Activated T-cell treated with anti-CD3 and anti-CD28 coated beads, Interleukin-2, amount 50 U/mL, for 4 hours (primary cell): ENCODE measurements around the gene AFF2. TPM values are rescaled to one million over a fixed set of nuclear protein-coding genes. Genes with fewer than 3 reads are reported as not detected.

ENCODE experiments used
- ATAC-seq, 2 donors: fragments of 200-7000 bp; cut with Tn5 transposase; one replicate each; pipeline ENCODE4 v1.10.0; 2021
- DNase-seq: peaks from one replicate; pipeline ENCODE4 v3.0.0-alpha.2; 2020
- H3K27me3 Mint-ChIP-seq: one replicate; pipeline ENCODE4 v1.8.0; 2021; ENCODE audit warnings: low read depth, mixed read lengths
- H3K36me3 Mint-ChIP-seq: one replicate; pipeline ENCODE4 v1.8.0; 2022; ENCODE audit warnings: mixed read lengths; ENCODE audit not compliant: insufficient read depth
- H3K4me1 Mint-ChIP-seq: one replicate; pipeline ENCODE4 v1.8.0; 2021; ENCODE audit warnings: low read depth, mixed read lengths
- H3K4me3 Mint-ChIP-seq: one replicate; pipeline ENCODE4 v1.8.0; 2021; ENCODE audit warnings: mild to moderate bottlenecking, moderate library complexity, mixed read lengths
- H3K9me3 Mint-ChIP-seq: one replicate; pipeline ENCODE4 v1.8.0; 2021; ENCODE audit warnings: mixed read lengths
- total RNA-seq, 3 donors: library from RNA; stranded (reverse); gene quantifications; one replicate each; pipeline ENCODE4 v1.2.1, GENCODE V29; 2021

AFF2 gene
- 1 to 10 TPM; 4.9 to 7.0 (median 5.8) TPM for total RNA-seq

GRCh38 chrX:148500423-148501385, at the start of gene AFF2:
AFF2 (plus strand) TSS chrX:148500617; CDS start chrX:148501098, 481 bp downstream.
- H3K36me3 Mint-ChIP-seq: no peaks in the 10 kb centered on the region
- H3K4me3 Mint-ChIP-seq: peak within 1 kb of the TSS; percentile 86
- H3K9me3 Mint-ChIP-seq: no peaks in the 10 kb centered on the region
- H3K27me3 Mint-ChIP-seq: peaks cover 11% of the 10 kb centered on the region
- ATAC-seq (peak; percentile 60 to 63), DNase-seq (peak; percentile 42)
- peaks cover 8% of the 10 kb centered on the region for H3K4me1 Mint-ChIP-seq

GRCh38 chrX:148457279-148457678, 43.1 kb upstream of the AFF2 start:
- Mint-ChIP-seq H3K27me3 (no peaks in the 10 kb centered on the region), H3K4me3 (no peak overlapping the region), H3K36me3 (no peaks in the 10 kb centered on the region), H3K4me1 (no peaks in the 10 kb centered on the region), H3K9me3 (no peaks in the 10 kb centered on the region)
- DNase-seq (no peak), ATAC-seq (no peak)

- Mint-ChIP-seq H3K4me3 (no peak overlapping the region), H3K27me3 (no peaks in the 10 kb centered on the region), H3K9me3 (no peaks in the 10 kb centered on the region), H3K4me1 (no peaks in the 10 kb centered on the region), H3K36me3 (no peaks in the 10 kb centered on the region)
- DNase-seq (no peak), ATAC-seq (no peak)
Measured at GRCh38 chrX:148459343-148459742, 41.1 kb upstream of the AFF2 start.

- Mint-ChIP-seq H3K4me3 (no peak overlapping the region), H3K36me3 (no peaks in the 10 kb centered on the region), H3K27me3 (no peaks in the 10 kb centered on the region), H3K4me1 (peaks cover 7% of the 10 kb centered on the region), H3K9me3 (no peaks in the 10 kb centered on the region)
- DNase-seq (no peak), ATAC-seq (peak; percentile 86 to 89)
Measured at GRCh38 chrX:148466292-148466691, 34.1 kb upstream of the AFF2 start.

- no peaks in the 10 kb centered on the region for H3K27me3 Mint-ChIP-seq
- H3K36me3 Mint-ChIP-seq: no peaks in the 10 kb centered on the region
- H3K4me1 Mint-ChIP-seq: peaks cover 7% of the 10 kb centered on the region
- no peak overlapping the region for H3K4me3 Mint-ChIP-seq
- H3K9me3 Mint-ChIP-seq: no peaks in the 10 kb centered on the region
- ATAC-seq (no peak), DNase-seq (no peak)
Measured at GRCh38 chrX:148470324-148470723, 30.1 kb upstream of the AFF2 start.

GRCh38 chrX:148474030-148474429, 26.4 kb upstream of the AFF2 start:
- Mint-ChIP-seq H3K27me3 (no peaks in the 10 kb centered on the region), H3K9me3 (no peaks in the 10 kb centered on the region), H3K4me3 (no peak overlapping the region), H3K36me3 (no peaks in the 10 kb centered on the region), H3K4me1 (peaks cover 3% of the 10 kb centered on the region)
- DNase-seq: no peak
- no peak for ATAC-seq

GRCh38 chrX:148492057-148492456, 8.4 kb upstream of the AFF2 start:
- ATAC-seq: no peak
- Mint-ChIP-seq H3K9me3 (no peaks in the 10 kb centered on the region), H3K36me3 (no peaks in the 10 kb centered on the region), H3K4me1 (no peaks in the 10 kb centered on the region), H3K4me3 (no peak overlapping the region), H3K27me3 (no peaks in the 10 kb centered on the region)
- DNase-seq: no peak

- Mint-ChIP-seq H3K36me3 (no peaks in the 10 kb centered on the region), H3K4me3 (no peak overlapping the region), H3K4me1 (peaks cover 5% of the 10 kb centered on the region), H3K27me3 (peaks cover 2% of the 10 kb centered on the region), H3K9me3 (no peaks in the 10 kb centered on the region)
- ATAC-seq (no peak), DNase-seq (no peak)
Measured at GRCh38 chrX:148495176-148495575, 5.2 kb upstream of the AFF2 start.

- H3K36me3 Mint-ChIP-seq: no peaks in the 10 kb centered on the region
- H3K9me3 Mint-ChIP-seq: no peaks in the 10 kb centered on the region
- H3K27me3 Mint-ChIP-seq: peaks cover 9% of the 10 kb centered on the region
- ATAC-seq: no peak
- H3K4me1 Mint-ChIP-seq: peaks cover 8% of the 10 kb centered on the region
- DNase-seq: no peak
- H3K4me3 Mint-ChIP-seq: no peak overlapping the region
Measured at GRCh38 chrX:148498067-148498466, 2.4 kb upstream of the AFF2 start.

GRCh38 chrX:148499638-148500422, 587 bp upstream of the AFF2 start:
- Mint-ChIP-seq H3K36me3 (no peaks in the 10 kb centered on the region), H3K4me3 (peak overlapping the region; percentile 19), H3K9me3 (no peaks in the 10 kb centered on the region), H3K27me3 (peaks cover 11% of the 10 kb centered on the region), H3K4me1 (peaks cover 8% of the 10 kb centered on the region)
- ATAC-seq (no peak), DNase-seq (no peak)

GRCh38 chrX:148501386-148502066, 1.1 kb downstream of the AFF2 start:
- ATAC-seq (peak; percentile 38 to 45), DNase-seq (no peak)
- Mint-ChIP-seq H3K36me3 (no peaks in the 10 kb centered on the region), H3K4me1 (peaks cover 8% of the 10 kb centered on the region), H3K9me3 (no peaks in the 10 kb centered on the region), H3K27me3 (peaks cover 11% of the 10 kb centered on the region), H3K4me3 (peak overlapping the region; percentile 86)

GRCh38 chrX:148504506-148504905, 4.1 kb downstream of the AFF2 start:
- Mint-ChIP-seq H3K4me3 (no peak overlapping the region), H3K4me1 (peaks cover 4% of the 10 kb centered on the region), H3K9me3 (no peaks in the 10 kb centered on the region), H3K27me3 (peaks cover 9% of the 10 kb centered on the region), H3K36me3 (no peaks in the 10 kb centered on the region)
- ATAC-seq (no peak), DNase-seq (no peak)

GRCh38 chrX:148507418-148507817, 7.0 kb downstream of the AFF2 start:
- Mint-ChIP-seq H3K9me3 (no peaks in the 10 kb centered on the region), H3K27me3 (peaks cover 5% of the 10 kb centered on the region), H3K4me1 (no peaks in the 10 kb centered on the region), H3K36me3 (no peaks in the 10 kb centered on the region), H3K4me3 (no peak overlapping the region)
- DNase-seq (no peak), ATAC-seq (no peak)

- Mint-ChIP-seq H3K36me3 (no peaks in the 10 kb centered on the region), H3K27me3 (no peaks in the 10 kb centered on the region), H3K4me3 (no peak overlapping the region), H3K9me3 (no peaks in the 10 kb centered on the region), H3K4me1 (no peaks in the 10 kb centered on the region)
- ATAC-seq: no peak
- DNase-seq: no peak
Measured at GRCh38 chrX:148512453-148512852, 12.0 kb downstream of the AFF2 start.
